Measurements from ENCODE around the gene ZNF394. TPM values are rescaled to one million over a fixed set of nuclear protein-coding genes. Genes with fewer than 3 reads are reported as not detected.

Gene ZNF394
- total RNA-seq, 4 donors from 2014 or later = 24.5 to 48.7 (median 38.5) TPM

GRCh38 chr7:99455874-99456273 lies 44.2 kb downstream of the ZNF394 start:
- H3K9me3 ChIP-seq = no peaks in the 10 kb centered on the region
- WGBS, 2 donors (ENCODE audit: low coverage in 1 of 2) = 85% methylated on average over 6 of the region's 9 CpGs; no CpG with 5 or more reads in 1 of the 2 donors

GRCh38 chr7:99453105-99453504 lies 47.0 kb downstream of the ZNF394 start:
- no peaks in the 10 kb centered on the region for H3K4me1 ChIP-seq
- TF ChIP-seq EP300 (IDR thresholded peaks at IDR 0.05; ENCODE audit: low read depth) = no peak
- no peak for TF ChIP-seq POLR2AphosphoS5 (IDR thresholded peaks at IDR 0.05)
- TF ChIP-seq CTCF (IDR thresholded peaks at IDR 0.05) = no peak
- TF ChIP-seq POLR2A (IDR thresholded peaks at IDR 0.05) = no peak
- no peak for DNase-seq
- no peak overlapping the region for H3K4me3 ChIP-seq
- no peaks in the 10 kb centered on the region for H3K9me3 ChIP-seq
- no peaks in the 10 kb centered on the region for H3K27me3 ChIP-seq
- no peak overlapping the region for H3K27ac ChIP-seq
- WGBS, 2 donors (ENCODE audit: low coverage in 1 of 2) = 92% methylated on average over 11 of the region's 11 CpGs; no CpG with 5 or more reads in 1 of the 2 donors
- intact Hi-C loops (cut with DNase I; ENCODE audit: low total_unique reads) = no loop called here
- peaks cover 0 to 35% (median 12%) of the 10 kb centered on the region in 4 donors for H3K36me3 ChIP-seq
- in situ Hi-C loops (cut with MboI; ENCODE audit: low pct_ligation_motif_present in 1 of 4, low pct_unique_long_range_greater_than_20kb in 1 of 4, low sequenced_read_pairs in 3 of 4) = no loop called here

More at GRCh38 chr7:99455874-99456273, 44.2 kb downstream of the ZNF394 start:
- no peak overlapping the region for H3K4me3 ChIP-seq
- H3K27ac ChIP-seq = no peak overlapping the region
- H3K36me3 ChIP-seq = peaks cover 0 to 22% (median 10%) of the 10 kb centered on the region in 4 donors
- TF ChIP-seq POLR2A (IDR thresholded peaks at IDR 0.05) = no peak
- no peak for TF ChIP-seq EP300 (IDR thresholded peaks at IDR 0.05; ENCODE audit: low read depth)
- no peak for TF ChIP-seq POLR2AphosphoS5 (IDR thresholded peaks at IDR 0.05)
- TF ChIP-seq CTCF (IDR thresholded peaks at IDR 0.05) = no peak
- H3K27me3 ChIP-seq = no peaks in the 10 kb centered on the region
- intact Hi-C loops (cut with DNase I; ENCODE audit: low total_unique reads) = no loop called here
- H3K4me1 ChIP-seq = no peaks in the 10 kb centered on the region
- no peak for DNase-seq
- in situ Hi-C loops (cut with MboI; ENCODE audit: low pct_ligation_motif_present in 1 of 4, low pct_unique_long_range_greater_than_20kb in 1 of 4, low sequenced_read_pairs in 3 of 4) = no loop called here

GRCh38 chr7:99452541-99452940 lies 47.5 kb downstream of the ZNF394 start:
- peaks cover 0 to 36% (median 10%) of the 10 kb centered on the region in 4 donors for H3K36me3 ChIP-seq
- H3K27ac ChIP-seq = no peak overlapping the region
- intact Hi-C loops (cut with DNase I; ENCODE audit: low total_unique reads) = no loop called here
- no peak overlapping the region for H3K4me3 ChIP-seq
- in situ Hi-C loops (cut with MboI; ENCODE audit: low pct_ligation_motif_present in 1 of 4, low pct_unique_long_range_greater_than_20kb in 1 of 4, low sequenced_read_pairs in 3 of 4) = no loop called here
- H3K9me3 ChIP-seq = no peaks in the 10 kb centered on the region
- WGBS, 2 donors (ENCODE audit: low coverage in 1 of 2) = 92 to 100% methylated on average over 1 to 13 of the region's 13 CpGs
- TF ChIP-seq EP300 (IDR thresholded peaks at IDR 0.05; ENCODE audit: low read depth) (no peak), POLR2AphosphoS5 (IDR thresholded peaks at IDR 0.05) (no peak), CTCF (IDR thresholded peaks at IDR 0.05) (no peak), POLR2A (IDR thresholded peaks at IDR 0.05) (no peak)
- H3K4me1 ChIP-seq = no peaks in the 10 kb centered on the region
- no peak for DNase-seq
- no peaks in the 10 kb centered on the region for H3K27me3 ChIP-seq

- Histone ChIP-seq H3K27ac (no peak overlapping the region), H3K27me3 (no peaks in the 10 kb centered on the region), H3K36me3 (peaks cover 0 to 30% (median 9%) of the 10 kb centered on the region in 4 donors), H3K9me3 (no peaks in the 10 kb centered on the region), H3K4me1 (no peaks in the 10 kb centered on the region), H3K4me3 (no peak overlapping the region)
- DNase-seq = no peak
- 88% methylated on average over 8 of the region's 8 CpGs; no CpG with 5 or more reads in 1 of the 2 donors for WGBS, 2 donors (ENCODE audit: low coverage in 1 of 2)
- in situ Hi-C loops (cut with MboI; ENCODE audit: low pct_ligation_motif_present in 1 of 4, low pct_unique_long_range_greater_than_20kb in 1 of 4, low sequenced_read_pairs in 3 of 4) (no loop called here), intact Hi-C loops (cut with DNase I; ENCODE audit: low total_unique reads) (no loop called here)
- no peak for TF ChIP-seq CTCF (IDR thresholded peaks at IDR 0.05)
These were observed 48.1 kb downstream of the ZNF394 start for GRCh38 chr7:99451936-99452335.
